ENCODE data around the gene SCAMP2. TPM values are rescaled to one million over a fixed set of nuclear protein-coding genes. Genes with fewer than 3 reads are reported as not detected.

The SCAMP2 gene
- total RNA-seq, 1 donor from 2014 or later, result 39.3 TPM

GRCh38 chr15:74808078-74808839, 64.9 kb downstream of the SCAMP2 start:
- no peak for DNase-seq (ENCODE audit: low read depth)
- H3K4me3 ChIP-seq (ENCODE audit: low read depth, low read length), result no peak overlapping the region
- no peak for TF ChIP-seq CTCF (conservative IDR thresholded peaks at IDR 0.05; ENCODE audit: low read depth, low read length)

DNA sequence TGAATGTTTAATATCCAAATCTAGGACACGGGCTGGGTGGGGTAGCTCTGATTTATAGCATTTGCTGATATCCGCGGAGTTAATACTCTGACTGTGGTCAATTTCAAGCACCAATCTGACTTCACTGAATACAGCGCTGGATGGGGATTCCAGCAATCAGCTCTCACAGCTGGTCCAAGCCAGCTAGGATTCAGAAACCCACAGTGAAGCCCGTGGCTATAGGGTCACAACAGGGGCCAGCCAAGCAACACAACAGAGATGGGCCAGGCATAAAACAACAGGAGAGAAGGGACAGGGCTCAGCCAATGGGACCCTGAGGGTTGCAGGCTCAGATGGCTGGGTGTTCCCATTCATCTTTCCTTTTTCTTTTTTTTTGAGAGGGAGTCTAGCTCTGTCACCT, 65.9 kb downstream of the SCAMP2 start:
- no peak for DNase-seq (ENCODE audit: low read depth)
- H3K4me3 ChIP-seq (ENCODE audit: low read depth, low read length), result no peak overlapping the region
- no peak for TF ChIP-seq CTCF (conservative IDR thresholded peaks at IDR 0.05; ENCODE audit: low read depth, low read length)

DNA sequence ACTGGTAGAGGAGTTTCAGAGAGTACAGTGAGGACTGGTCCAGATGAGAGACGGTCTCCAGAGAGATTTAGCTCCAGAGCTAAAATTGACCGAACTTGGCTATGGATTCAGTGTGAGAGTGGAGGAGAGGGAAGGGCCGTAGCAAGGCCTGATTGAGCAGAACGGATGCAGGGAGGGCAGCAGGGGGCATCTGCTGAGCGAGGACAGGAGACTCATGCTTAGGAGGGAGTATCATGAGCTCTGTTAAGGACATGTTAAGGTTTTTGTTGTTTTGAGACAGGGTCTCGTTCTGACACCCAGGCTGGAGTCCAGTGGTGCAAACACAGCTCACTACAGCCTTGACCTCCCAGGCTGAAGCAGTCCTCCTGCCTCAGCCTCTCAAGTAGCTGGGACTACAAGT, 68.2 kb downstream of the SCAMP2 start:
- no peak overlapping the region for H3K4me3 ChIP-seq (ENCODE audit: low read depth, low read length)
- no peak for DNase-seq (ENCODE audit: low read depth)
- no peak for TF ChIP-seq CTCF (conservative IDR thresholded peaks at IDR 0.05; ENCODE audit: low read depth, low read length)

DNA sequence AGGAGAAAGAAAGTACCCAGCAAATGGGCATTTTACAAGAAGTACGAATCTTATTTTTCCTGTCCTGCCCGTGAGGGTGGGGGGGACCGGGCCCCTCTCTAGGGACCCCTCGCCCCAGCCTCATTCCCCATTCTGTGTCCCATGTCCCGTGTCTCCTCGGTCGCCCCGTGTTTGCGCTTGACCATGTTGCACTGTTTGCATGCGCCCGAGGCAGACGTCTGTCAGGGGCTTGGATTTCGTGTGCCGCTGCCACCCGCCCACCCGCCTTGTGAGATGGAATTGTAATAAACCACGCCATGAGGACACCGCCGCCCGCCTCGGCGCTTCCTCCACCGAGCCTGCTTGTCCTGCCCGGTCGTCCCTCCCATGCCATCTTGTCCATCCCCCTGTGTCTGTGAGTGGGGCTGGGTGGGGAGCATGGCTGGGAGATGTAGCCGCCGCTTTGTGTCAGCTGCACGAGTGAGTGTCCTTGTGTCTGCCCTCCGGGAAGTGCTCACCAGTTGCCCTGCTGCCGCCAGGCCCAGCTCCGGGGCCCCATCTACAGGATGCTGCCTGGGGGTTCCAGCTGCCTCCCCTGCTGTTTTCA, 70.2 kb downstream of the SCAMP2 start:
- no peak for TF ChIP-seq CTCF (conservative IDR thresholded peaks at IDR 0.05; ENCODE audit: low read depth, low read length)
- DNase-seq (ENCODE audit: low read depth), result no peak
- no peak overlapping the region for H3K4me3 ChIP-seq (ENCODE audit: low read depth, low read length)

GRCh38 chr15:74802290-74802689, 70.9 kb downstream of the SCAMP2 start:
- DNase-seq (ENCODE audit: low read depth), result no peak
- no peak for TF ChIP-seq CTCF (conservative IDR thresholded peaks at IDR 0.05; ENCODE audit: low read depth, low read length)
- no peak overlapping the region for H3K4me3 ChIP-seq (ENCODE audit: low read depth, low read length)

DNA sequence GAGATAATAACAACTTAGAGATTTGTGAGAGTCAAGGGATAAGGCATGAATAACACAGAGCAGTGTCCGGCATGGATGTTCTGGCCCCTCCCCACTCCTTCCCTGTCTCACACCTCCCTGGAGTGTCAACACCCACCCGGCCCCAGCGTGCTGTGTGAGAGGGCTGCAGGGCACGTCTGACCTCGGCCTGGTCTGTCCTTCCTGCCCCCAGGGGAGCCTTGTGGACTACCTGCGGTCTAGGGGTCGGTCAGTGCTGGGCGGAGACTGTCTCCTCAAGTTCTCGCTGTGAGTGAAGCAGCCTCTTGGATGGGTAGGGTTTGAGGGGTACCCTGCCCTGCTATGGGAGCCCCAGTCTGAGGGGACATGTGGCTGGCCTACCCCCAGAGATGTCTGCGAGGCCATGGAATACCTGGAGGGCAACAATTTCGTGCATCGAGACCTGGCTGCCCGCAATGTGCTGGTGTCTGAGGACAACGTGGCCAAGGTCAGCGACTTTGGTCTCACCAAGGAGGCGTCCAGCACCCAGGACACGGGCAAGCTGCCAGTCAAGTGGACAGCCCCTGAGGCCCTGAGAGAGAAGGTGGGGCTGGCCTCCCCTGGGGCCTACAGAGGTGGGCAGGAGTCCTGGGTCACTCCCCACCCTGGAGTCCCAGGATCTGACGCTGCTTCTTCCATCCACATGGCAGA, 71.7 kb downstream of the SCAMP2 start:
- no peak overlapping the region for H3K4me3 ChIP-seq (ENCODE audit: low read depth, low read length)
- no peak for DNase-seq (ENCODE audit: low read depth)
- TF ChIP-seq CTCF (conservative IDR thresholded peaks at IDR 0.05; ENCODE audit: low read depth, low read length), result no peak

Measured in epithelial cell of proximal tubule (primary cell).